Keratinocyte (primary cell): ENCODE results near the gene TMBIM6. TPM values are rescaled to one million over a fixed set of nuclear protein-coding genes. Genes with fewer than 3 reads are reported as not detected.
A peak's percentile ranks its signal among the peaks of the same experiment; 100 is the strongest.

Source experiments
- DNase-seq: peaks from one replicate; pipeline ENCODE4 v3.0.0-alpha.2; 2011; ENCODE audit warnings: low read depth, missing footprints, low spot score
- FAIRE-seq: peaks from 2 replicates; lab custom pipeline; 2011; peaks lifted over from hg19 to GRCh38; lab: Jason Lieb, UNC
- H2AFZ ChIP-seq: 2 replicates; pipeline ENCODE4 v1.6.0; 2012; ENCODE audit warnings: low read length, control low read depth, inconsistent platforms; ENCODE audit not compliant: control insufficient read depth
- H3K27ac ChIP-seq: 2 replicates; pipeline ENCODE4 v1.5.1; 2011; ENCODE audit warnings: low read length; ENCODE audit not compliant: control insufficient read depth, insufficient read depth
- H3K27me3 ChIP-seq: 3 replicates; pipeline ENCODE4 v1.6.0; 2011; ENCODE audit warnings: low read length; ENCODE audit not compliant: control insufficient read depth, insufficient read depth; ENCODE audit errors: extremely low read depth
- H3K36me3 ChIP-seq, 2 experiments: 2 replicates in 1 of 2; 3 replicates in 1 of 2; pipeline ENCODE4 v1.5.1; 2011; ENCODE audit warnings: low read length in 2 of 2, mild to moderate bottlenecking in 1 of 2; ENCODE audit not compliant: control insufficient read depth in 2 of 2, insufficient read depth in 2 of 2; ENCODE audit errors: extremely low read depth in 1 of 2
- H3K4me1 ChIP-seq: 3 replicates; pipeline ENCODE4 v1.5.1; 2011; ENCODE audit warnings: low read length; ENCODE audit not compliant: control insufficient read depth, insufficient read depth; ENCODE audit errors: extremely low read depth
- H3K4me2 ChIP-seq: 3 replicates; pipeline ENCODE4 v1.6.0; 2011; ENCODE audit warnings: low read depth, low read length; ENCODE audit not compliant: control insufficient read depth, insufficient read depth; ENCODE audit errors: extremely low read depth
- H3K4me3 ChIP-seq, 3 experiments: fragments of 200-600 bp in 1 of 3; sonication (generic) in 1 of 3; 2 replicates in 2 of 3; 3 replicates in 1 of 3; pipeline ENCODE4 v1.5.1; 2011 to 2016; ENCODE audit warnings: low read length in 3 of 3, mild to moderate bottlenecking in 3 of 3, control low read depth in 2 of 3, inconsistent platforms in 1 of 3, low read depth in 1 of 3, mixed read lengths in 1 of 3, mixed run types in 1 of 3, moderate library complexity in 1 of 3; ENCODE audit not compliant: control insufficient read depth in 2 of 3, insufficient read depth in 2 of 3; ENCODE audit errors: extremely low read depth in 1 of 3
- H3K79me2 ChIP-seq: 2 replicates; pipeline ENCODE4 v1.6.0; 2012; ENCODE audit warnings: low read length; ENCODE audit not compliant: control insufficient read depth, insufficient read depth
- H3K9ac ChIP-seq: 3 replicates; pipeline ENCODE4 v1.6.0; 2011; ENCODE audit warnings: low read length; ENCODE audit not compliant: control insufficient read depth, insufficient read depth; ENCODE audit errors: extremely low read depth
- H3K9me1 ChIP-seq: 3 replicates; pipeline ENCODE4 v1.6.0; 2011; ENCODE audit warnings: low read length; ENCODE audit not compliant: control insufficient read depth, insufficient read depth; ENCODE audit errors: extremely low read depth
- H3K9me3 ChIP-seq: 2 replicates; pipeline ENCODE4 v1.5.1; 2012; ENCODE audit warnings: low read depth, low read length; ENCODE audit not compliant: control insufficient read depth
- H4K20me1 ChIP-seq: 3 replicates; pipeline ENCODE4 v1.6.0; 2011; ENCODE audit warnings: low read length; ENCODE audit not compliant: control insufficient read depth, insufficient read depth; ENCODE audit errors: extremely low read depth
- CTCF ChIP-seq, 3 experiments: IDR thresholded peaks in 1 of 3; conservative IDR thresholded peaks in 1 of 3; optimal IDR thresholded peaks in 1 of 3; 2 replicates in 2 of 3; 3 replicates in 1 of 3; pipeline versions ENCODE3 to v1.5.1; 2011; ENCODE audit warnings: low read length in 3 of 3, mild to moderate bottlenecking in 3 of 3, moderate library complexity in 2 of 3, control low read depth in 1 of 3, inconsistent platforms in 1 of 3; ENCODE audit not compliant: insufficient read depth in 2 of 3; ENCODE audit errors: extremely low read depth in 1 of 3
- EZH2 ChIP-seq: IDR thresholded peaks from one replicate; pipeline ENCODE4 v1.6.1; 2012; ENCODE audit warnings: inconsistent platforms, mild to moderate bottlenecking, low read length, moderate library complexity
- dilution Hi-C: fragments of 300-500 bp; cut with MboI; formaldehyde crosslinking; loops from one replicate; pipeline ENCODE4 v1.7.0; 2020; ENCODE audit warnings: low sequenced_read_pairs; ENCODE audit not compliant: extremely low pct_ligation_motif_present
- polyA plus RNA-seq, 5 experiments: library from polyadenylated mRNA; depleted of rRNA in 3 of 5; stranded (reverse) in 3 of 5; stranded (forward) in 1 of 5; unstranded in 1 of 5; fragments of >200 nt; gene quantifications; 1 replicate in 1 of 5; 2 replicates in 3 of 5; 3 replicates in 1 of 5; pipeline versions ENCODE4 v1.2.1 to v1.2.3, GENCODE V29; 2011 to 2012; ENCODE audit warnings: missing spikeins in 2 of 5, low read depth in 1 of 5, low replicate concordance in 1 of 5

TMBIM6 gene
- polyA plus RNA-seq, 1 donor (not counting 4 experiments of a cell fraction or from before 2014, with no cell fraction given), result 668 TPM

- Histone ChIP-seq H3K4me2 (no peak overlapping the region), H3K27ac (peak overlapping the region; percentile 37), H2AFZ (no peak overlapping the region), H3K9ac (no peak overlapping the region), H3K27me3 (no peaks in the 10 kb centered on the region), H3K4me1 (peaks cover 41% of the 10 kb centered on the region), H3K9me3 (no peaks in the 10 kb centered on the region), H3K36me3 (peaks cover 5 to 31% of the 10 kb centered on the region in 2 experiments), H3K79me2 (peaks cover 99% of the 10 kb centered on the region), H4K20me1 (peaks cover 30% of the 10 kb centered on the region), H3K9me1 (no peaks in the 10 kb centered on the region), H3K4me3 (no peak overlapping the region)
- dilution Hi-C loops, result no loop called here
- no peak for TF ChIP-seq CTCF (optimal IDR thresholded peaks at IDR 0.05 in 1 of 3, IDR thresholded peaks at IDR 0.05 in 1 of 3, conservative IDR thresholded peaks at IDR 0.05 in 1 of 3; ENCODE audit: extremely low read depth in 1 of 3, insufficient read depth in 2 of 3, low read length in 3 of 3)
- no peak for TF ChIP-seq EZH2
- FAIRE-seq, result no peak
- DNase-seq, result no peak
Measured at GRCh38 chr12:49748306-49748705, 6.9 kb downstream of the TMBIM6 start.

GRCh38 chr12:49748800-49749199 is 7.4 kb downstream of the TMBIM6 start:
- Histone ChIP-seq H3K9me3 (no peaks in the 10 kb centered on the region), H4K20me1 (peaks cover 28% of the 10 kb centered on the region), H3K27me3 (no peaks in the 10 kb centered on the region), H2AFZ (no peak overlapping the region), H3K79me2 (peaks cover 99% of the 10 kb centered on the region), H3K4me1 (peaks cover 36% of the 10 kb centered on the region), H3K27ac (peak overlapping the region; percentile 37), H3K4me2 (peak overlapping the region; percentile 29), H3K9me1 (no peaks in the 10 kb centered on the region), H3K4me3 (no peak overlapping the region), H3K9ac (no peak overlapping the region), H3K36me3 (peaks cover 8 to 34% of the 10 kb centered on the region in 2 experiments)
- FAIRE-seq (no peak), DNase-seq (no peak)
- TF ChIP-seq CTCF (optimal IDR thresholded peaks at IDR 0.05 in 1 of 3, IDR thresholded peaks at IDR 0.05 in 1 of 3, conservative IDR thresholded peaks at IDR 0.05 in 1 of 3; ENCODE audit: extremely low read depth in 1 of 3, insufficient read depth in 2 of 3, low read length in 3 of 3) (no peak), EZH2 (no peak)
- dilution Hi-C loops, result no loop called here
